Immature natural killer cell (primary cell): ENCODE measurements around the gene SLC9A9. TPM values are rescaled to one million over a fixed set of nuclear protein-coding genes. Genes with fewer than 3 reads are reported as not detected.

Experiments used
- DNase-seq, 3 donors: peaks; one replicate each; pipeline ENCODE4 v3.0.0; 2022; ENCODE audit warnings: mixed read lengths in 1 of 3
- H3K27ac Mint-ChIP-seq, 6 donors: one replicate each; pipeline ENCODE4 v1.8.0; 2020; ENCODE audit warnings: mixed read lengths in 6 of 6, mild to moderate bottlenecking in 5 of 6, inconsistent platforms in 4 of 6, moderate library complexity in 3 of 6
- H3K27me3 Mint-ChIP-seq, 3 donors: one replicate each; pipeline ENCODE4 v1.8.0; 2020 to 2021; ENCODE audit warnings: low read depth in 3 of 3, mild to moderate bottlenecking in 3 of 3, mixed read lengths in 3 of 3, moderate library complexity in 3 of 3, inconsistent platforms in 1 of 3
- H3K36me3 Mint-ChIP-seq, 3 donors: one replicate each; pipeline ENCODE4 v1.8.0; 2020; ENCODE audit warnings: mixed read lengths in 3 of 3, inconsistent platforms in 2 of 3, mild to moderate bottlenecking in 2 of 3
- H3K4me1 Mint-ChIP-seq, 2 donors: one replicate each; pipeline ENCODE4 v1.8.0; 2020; ENCODE audit warnings: inconsistent platforms in 2 of 2, mild to moderate bottlenecking in 2 of 2, mixed read lengths in 2 of 2, moderate library complexity in 1 of 2
- H3K4me3 Mint-ChIP-seq, 5 donors: one replicate each; pipeline ENCODE4 v1.8.0; 2020; ENCODE audit warnings: mild to moderate bottlenecking in 5 of 5, mixed read lengths in 5 of 5, inconsistent platforms in 3 of 5, moderate library complexity in 3 of 5
- H3K9me3 Mint-ChIP-seq, 6 donors: one replicate each; pipeline ENCODE4 v1.8.0; 2020; ENCODE audit warnings: mild to moderate bottlenecking in 6 of 6, mixed read lengths in 6 of 6, inconsistent platforms in 4 of 6, moderate library complexity in 3 of 6
- polyA plus RNA-seq, 3 donors: library from polyadenylated mRNA; unstranded; fragments of 300-500 nt; fragmentation: Illumina TruSeq; gene quantifications; one replicate each; pipeline ENCODE4 v1.2.3, GENCODE V29; 2021

SLC9A9 gene
- polyA plus RNA-seq, 3 donors from 2014 or later = 17.2 to 21.3 (median 19.7) TPM

- H3K27ac Mint-ChIP-seq = no peak overlapping the region
- H3K4me3 Mint-ChIP-seq = no peak overlapping the region
- H3K9me3 Mint-ChIP-seq = no peaks in the 10 kb centered on the region
- no peaks in the 10 kb centered on the region for H3K4me1 Mint-ChIP-seq
- peaks cover 0 to 2% (median 0%) of the 10 kb centered on the region in 3 donors for H3K27me3 Mint-ChIP-seq
- H3K36me3 Mint-ChIP-seq = peaks cover 17 to 27% (median 21%) of the 10 kb centered on the region in 3 donors
- no peak for DNase-seq
Measured at GRCh38 chr3:143650827-143651226, 197.4 kb downstream of the SLC9A9 start.

- H3K9me3 Mint-ChIP-seq = no peaks in the 10 kb centered on the region
- no peak overlapping the region for H3K27ac Mint-ChIP-seq
- H3K27me3 Mint-ChIP-seq = peaks cover 0 to 2% (median 0%) of the 10 kb centered on the region in 3 donors
- no peaks in the 10 kb centered on the region for H3K4me1 Mint-ChIP-seq
- no peak overlapping the region for H3K4me3 Mint-ChIP-seq
- DNase-seq = no peak
- H3K36me3 Mint-ChIP-seq = peaks cover 17 to 24% (median 21%) of the 10 kb centered on the region in 3 donors
Measured at GRCh38 chr3:143650120-143650519, 198.1 kb downstream of the SLC9A9 start.

GRCh38 chr3:143648708-143649107, 199.6 kb downstream of the SLC9A9 start:
- Mint-ChIP-seq H3K27ac (no peak overlapping the region), H3K36me3 (peaks cover 17 to 21% (median 21%) of the 10 kb centered on the region in 3 donors), H3K4me3 (no peak overlapping the region), H3K9me3 (no peaks in the 10 kb centered on the region), H3K4me1 (no peaks in the 10 kb centered on the region), H3K27me3 (peaks cover 0 to 3% (median 2%) of the 10 kb centered on the region in 3 donors)
- DNase-seq = no peak

GRCh38 chr3:143648218-143648617, 200.1 kb downstream of the SLC9A9 start:
- H3K27me3 Mint-ChIP-seq = peaks cover 0 to 3% (median 2%) of the 10 kb centered on the region in 3 donors
- no peak for DNase-seq
- H3K4me3 Mint-ChIP-seq = no peak overlapping the region
- H3K9me3 Mint-ChIP-seq = no peaks in the 10 kb centered on the region
- peaks cover 17 to 21% (median 21%) of the 10 kb centered on the region in 3 donors for H3K36me3 Mint-ChIP-seq
- H3K27ac Mint-ChIP-seq = no peak overlapping the region
- H3K4me1 Mint-ChIP-seq = no peaks in the 10 kb centered on the region

- H3K4me3 Mint-ChIP-seq = no peak overlapping the region
- H3K27me3 Mint-ChIP-seq = peaks cover 0 to 3% (median 3%) of the 10 kb centered on the region in 3 donors
- DNase-seq = peak; percentile 30 to 37 (median 33)
- no peak overlapping the region for H3K27ac Mint-ChIP-seq
- peaks cover 4 to 24% (median 11%) of the 10 kb centered on the region in 3 donors for H3K36me3 Mint-ChIP-seq
- H3K4me1 Mint-ChIP-seq = no peaks in the 10 kb centered on the region
- H3K9me3 Mint-ChIP-seq = no peaks in the 10 kb centered on the region
Measured at GRCh38 chr3:143644370-143645089, 203.7 kb downstream of the SLC9A9 start.

GRCh38 chr3:143643905-143644304, 204.4 kb downstream of the SLC9A9 start:
- peaks cover 8 to 27% (median 16%) of the 10 kb centered on the region in 3 donors for H3K36me3 Mint-ChIP-seq

GRCh38 chr3:143640774-143641173, 207.5 kb downstream of the SLC9A9 start:
- Mint-ChIP-seq H3K4me1 (no peaks in the 10 kb centered on the region), H3K27ac (no peak overlapping the region), H3K36me3 (peaks cover 24 to 47% (median 35%) of the 10 kb centered on the region in 3 donors), H3K9me3 (peaks cover 6 to 27% (median 20%) of the 10 kb centered on the region in 6 donors), H3K27me3 (peaks cover 0 to 6% (median 2%) of the 10 kb centered on the region in 3 donors), H3K4me3 (no peak overlapping the region)
- no peak for DNase-seq

More at GRCh38 chr3:143643905-143644304, 204.4 kb downstream of the SLC9A9 start:
- Mint-ChIP-seq H3K27me3 (peaks cover 0 to 3% (median 3%) of the 10 kb centered on the region in 3 donors), H3K4me3 (no peak overlapping the region), H3K27ac (no peak overlapping the region), H3K9me3 (peaks cover 0 to 6% (median 0%) of the 10 kb centered on the region in 6 donors), H3K4me1 (no peaks in the 10 kb centered on the region)
- DNase-seq = no peak

- Mint-ChIP-seq H3K9me3 (peaks cover 7 to 27% (median 20%) of the 10 kb centered on the region in 6 donors), H3K4me1 (no peaks in the 10 kb centered on the region), H3K27ac (no peak overlapping the region), H3K4me3 (no peak overlapping the region), H3K36me3 (peaks cover 24 to 53% (median 44%) of the 10 kb centered on the region in 3 donors), H3K27me3 (peaks cover 0 to 3% (median 0%) of the 10 kb centered on the region in 3 donors)
- no peak for DNase-seq
Measured at GRCh38 chr3:143637133-143637532, 211.1 kb downstream of the SLC9A9 start.

- H3K27me3 Mint-ChIP-seq = peaks cover 0 to 3% (median 0%) of the 10 kb centered on the region in 3 donors
- no peaks in the 10 kb centered on the region for H3K4me1 Mint-ChIP-seq
- H3K4me3 Mint-ChIP-seq = no peak overlapping the region
- H3K27ac Mint-ChIP-seq = no peak overlapping the region
- peaks cover 20 to 39% (median 36%) of the 10 kb centered on the region in 3 donors for H3K36me3 Mint-ChIP-seq
- DNase-seq = no peak
- peaks cover 7 to 27% (median 20%) of the 10 kb centered on the region in 6 donors for H3K9me3 Mint-ChIP-seq
Measured at GRCh38 chr3:143634991-143635390, 213.3 kb downstream of the SLC9A9 start.

- Mint-ChIP-seq H3K27me3 (peaks cover 0 to 3% (median 0%) of the 10 kb centered on the region in 3 donors), H3K4me3 (no peak overlapping the region), H3K36me3 (peaks cover 20 to 37% (median 35%) of the 10 kb centered on the region in 3 donors), H3K4me1 (no peaks in the 10 kb centered on the region), H3K9me3 (peaks cover 7 to 27% (median 20%) of the 10 kb centered on the region in 6 donors), H3K27ac (no peak overlapping the region)
- DNase-seq = no peak
Measured at GRCh38 chr3:143634427-143634826, 213.8 kb downstream of the SLC9A9 start.

GRCh38 chr3:143633816-143634215, 214.5 kb downstream of the SLC9A9 start:
- no peak for DNase-seq
- Mint-ChIP-seq H3K36me3 (peaks cover 15 to 31% (median 29%) of the 10 kb centered on the region in 3 donors), H3K4me3 (no peak overlapping the region), H3K9me3 (peaks cover 7 to 21% (median 20%) of the 10 kb centered on the region in 6 donors), H3K4me1 (no peaks in the 10 kb centered on the region), H3K27ac (no peak overlapping the region), H3K27me3 (peaks cover 0 to 3% (median 0%) of the 10 kb centered on the region in 3 donors)

- H3K9me3 Mint-ChIP-seq = peaks cover 0 to 1% (median 0%) of the 10 kb centered on the region in 6 donors
Measured at GRCh38 chr3:143629726-143630125, 218.5 kb downstream of the SLC9A9 start.

GRCh38 chr3:143628971-143629370, 219.3 kb downstream of the SLC9A9 start:
- peaks cover 0 to 10% (median 2%) of the 10 kb centered on the region in 3 donors for H3K36me3 Mint-ChIP-seq
- no peak overlapping the region for H3K4me3 Mint-ChIP-seq
- no peaks in the 10 kb centered on the region for H3K4me1 Mint-ChIP-seq
- H3K27ac Mint-ChIP-seq = no peak overlapping the region
- DNase-seq = no peak
- H3K9me3 Mint-ChIP-seq = peaks cover 0 to 1% (median 0%) of the 10 kb centered on the region in 6 donors
- H3K27me3 Mint-ChIP-seq = peaks cover 0 to 4% (median 0%) of the 10 kb centered on the region in 3 donors

More at GRCh38 chr3:143629726-143630125, 218.5 kb downstream of the SLC9A9 start:
- H3K4me3 Mint-ChIP-seq = no peak overlapping the region
- H3K36me3 Mint-ChIP-seq = peaks cover 0 to 12% (median 8%) of the 10 kb centered on the region in 3 donors
- no peaks in the 10 kb centered on the region for H3K4me1 Mint-ChIP-seq
- peaks cover 0 to 2% (median 0%) of the 10 kb centered on the region in 3 donors for H3K27me3 Mint-ChIP-seq
- no peak for DNase-seq
- no peak overlapping the region for H3K27ac Mint-ChIP-seq

- H3K27ac Mint-ChIP-seq = no peak overlapping the region
- peaks cover 0 to 8% (median 0%) of the 10 kb centered on the region in 3 donors for H3K36me3 Mint-ChIP-seq
- no peaks in the 10 kb centered on the region for H3K4me1 Mint-ChIP-seq
- DNase-seq = no peak
- H3K4me3 Mint-ChIP-seq = no peak overlapping the region
- peaks cover 0 to 4% (median 2%) of the 10 kb centered on the region in 3 donors for H3K27me3 Mint-ChIP-seq
- no peaks in the 10 kb centered on the region for H3K9me3 Mint-ChIP-seq
Measured at GRCh38 chr3:143627336-143627735, 220.9 kb downstream of the SLC9A9 start.
